GM18508 (cell line): ENCODE data around the gene USO1.
"Not testable (repeated sequence)": the region's sequence is repeated elsewhere in the genome, so short reads cannot be mapped to it uniquely, and the experiment has no call there.

ENCODE experiments used
- ATAC-seq: cut with Tn5 transposase; IDR thresholded peaks from one replicate; pipeline ENCODE4 v1.9.1; 2021; ENCODE audit warnings: moderate number of reproducible peaks; ENCODE audit not compliant: insufficient read depth, unreplicated experiment

Gene USO1

DNA sequence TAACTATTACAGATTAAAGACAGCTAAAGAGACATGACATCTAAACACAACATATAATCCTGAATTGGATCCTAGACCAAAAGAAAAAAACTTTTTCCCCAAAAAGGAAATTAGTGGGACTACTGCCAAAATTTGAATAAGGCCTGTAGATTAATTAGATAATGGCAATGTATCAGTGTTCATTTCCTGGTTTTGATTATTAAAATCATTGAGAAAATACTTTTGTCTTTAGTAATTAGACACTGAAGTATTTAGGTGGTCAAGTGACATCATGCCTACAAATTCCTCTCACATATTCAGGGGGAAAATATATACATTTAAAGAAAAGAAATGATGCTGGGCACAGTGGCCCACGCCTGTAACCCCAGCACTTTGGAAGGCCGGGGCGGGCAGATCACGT lies 10.4 kb upstream of the USO1 start:
- no peak for ATAC-seq

DNA sequence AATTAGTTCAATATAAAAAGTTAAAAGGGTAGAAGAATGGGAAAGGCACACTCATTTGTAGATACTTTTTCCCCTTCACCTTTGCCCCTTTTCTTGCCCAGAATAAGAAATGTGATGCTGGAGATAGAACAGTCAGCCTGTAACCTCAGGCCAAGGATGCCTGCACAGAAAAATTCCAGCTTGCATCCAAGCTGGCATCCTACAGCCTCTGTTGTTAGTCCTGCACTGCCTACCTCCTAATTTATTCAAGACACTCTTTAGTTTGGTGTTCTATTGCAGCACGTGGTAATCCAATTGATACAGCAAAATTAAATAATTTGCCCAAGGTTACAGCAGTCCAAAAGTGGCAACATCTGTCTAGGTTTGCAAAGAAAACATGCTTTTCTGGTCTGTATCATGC lies 9.7 kb upstream of the USO1 start:
- ATAC-seq: no peak

DNA sequence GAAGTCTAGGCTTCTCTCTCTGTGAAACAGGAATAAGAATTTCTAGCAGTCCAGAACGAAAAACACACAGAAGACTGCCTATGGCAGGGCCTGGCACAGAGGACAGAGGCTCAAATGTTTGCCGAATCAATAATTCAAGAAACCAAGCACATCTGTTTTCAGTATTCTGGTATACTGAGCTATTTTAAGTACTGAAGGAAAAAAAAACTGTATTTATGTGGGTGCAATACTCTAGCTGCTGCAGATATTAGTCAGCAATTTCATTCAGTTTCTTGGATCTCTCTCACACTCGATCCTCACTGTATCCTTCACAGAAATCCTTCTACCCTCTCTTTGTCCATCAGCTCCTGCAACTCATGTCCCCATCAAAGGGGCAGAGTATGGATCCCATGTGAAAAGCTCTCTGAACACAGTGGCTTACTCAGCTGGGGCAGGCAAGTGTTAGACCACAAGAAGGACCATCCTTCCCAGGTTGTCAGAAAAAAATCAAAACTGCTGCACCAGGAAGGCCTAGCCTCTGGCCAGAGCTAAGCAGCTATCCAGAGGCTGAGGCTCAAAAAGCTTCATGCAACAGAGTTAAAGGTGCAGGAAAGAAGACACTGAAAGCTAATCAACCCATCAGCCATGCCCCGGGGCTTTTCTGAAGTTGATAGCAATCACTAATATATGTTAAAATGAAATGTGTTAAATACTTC lies 9.1 kb upstream of the USO1 start:
- ATAC-seq: no peak

DNA sequence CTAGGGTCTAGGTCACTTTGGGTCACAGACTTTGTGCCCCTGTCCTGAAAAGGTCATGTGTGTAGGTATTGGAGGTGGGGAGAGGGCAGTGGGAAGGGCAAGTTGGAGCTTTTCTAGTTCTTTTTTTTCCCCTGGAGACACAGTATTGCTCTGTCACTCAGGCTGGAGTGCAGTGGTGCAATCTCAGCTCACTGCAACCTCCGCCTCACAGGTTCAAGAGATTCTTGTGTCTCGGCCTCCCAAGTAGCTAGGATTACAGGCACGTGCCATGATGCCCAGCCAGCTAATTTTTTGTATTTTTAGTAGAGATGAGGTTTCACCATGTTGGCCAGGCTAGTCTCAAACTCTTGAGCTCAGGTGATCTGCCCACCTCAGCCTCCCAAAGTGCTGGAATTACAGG lies 8.3 kb upstream of the USO1 start:
- ATAC-seq: not testable (repeated sequence)

DNA sequence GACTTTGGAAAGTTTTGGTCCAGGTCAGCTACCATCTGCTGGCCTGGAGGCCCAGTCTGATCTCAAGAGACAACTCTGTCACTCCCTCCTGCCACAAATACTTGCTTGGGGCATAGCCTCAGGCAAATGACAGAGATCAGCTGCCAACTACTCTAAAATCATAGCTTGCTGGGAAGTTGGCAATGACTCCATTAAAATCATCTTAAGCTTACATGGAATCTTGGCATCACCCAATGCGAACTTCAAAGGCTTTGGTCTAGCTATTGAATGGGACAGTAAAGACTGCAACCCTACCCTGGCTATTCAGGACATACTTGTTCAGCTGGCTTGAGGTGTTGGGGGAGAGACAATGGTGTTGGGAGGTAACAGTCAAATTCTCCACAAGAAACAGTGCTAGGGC lies 7.0 kb upstream of the USO1 start:
- no peak for ATAC-seq

DNA sequence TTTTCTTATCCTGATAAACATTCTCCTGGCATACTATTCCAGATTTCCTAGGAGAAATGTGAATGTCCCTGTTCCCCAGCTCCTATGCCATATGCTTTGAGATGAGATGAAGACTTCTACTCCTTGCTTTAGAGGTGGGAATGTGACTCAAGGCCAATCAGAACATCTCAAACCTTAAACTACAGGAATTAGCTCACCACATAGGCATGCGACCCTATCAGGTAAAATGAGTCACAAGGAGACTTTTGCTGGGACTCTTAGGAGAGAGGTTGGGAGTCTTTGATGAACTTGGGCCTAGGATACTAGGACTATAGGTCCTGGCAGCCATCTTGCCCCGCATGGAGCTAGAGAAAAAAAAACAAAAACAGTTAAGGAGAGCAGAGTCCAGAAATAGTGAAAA lies 5.8 kb upstream of the USO1 start:
- no peak for ATAC-seq

DNA sequence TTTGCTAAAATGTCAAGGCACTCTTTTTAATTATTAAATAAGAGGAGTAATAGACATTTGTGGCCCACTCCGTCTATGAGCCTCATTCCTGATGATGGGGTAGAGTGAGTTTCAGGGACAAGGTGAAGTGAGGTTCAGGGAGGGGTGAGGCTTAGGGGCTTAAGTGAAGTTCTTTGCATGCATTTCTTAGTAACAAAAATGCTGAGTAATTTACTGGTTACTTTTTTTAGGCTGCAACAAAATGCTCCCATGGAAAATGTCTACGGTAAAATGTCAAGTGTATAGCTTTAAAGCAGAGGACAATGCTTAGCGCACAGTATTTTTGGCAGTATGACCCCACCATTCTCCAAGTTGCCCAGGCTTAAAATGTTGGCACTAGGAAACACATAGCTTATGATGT lies 2.0 kb upstream of the USO1 start:
- no peak for ATAC-seq

DNA sequence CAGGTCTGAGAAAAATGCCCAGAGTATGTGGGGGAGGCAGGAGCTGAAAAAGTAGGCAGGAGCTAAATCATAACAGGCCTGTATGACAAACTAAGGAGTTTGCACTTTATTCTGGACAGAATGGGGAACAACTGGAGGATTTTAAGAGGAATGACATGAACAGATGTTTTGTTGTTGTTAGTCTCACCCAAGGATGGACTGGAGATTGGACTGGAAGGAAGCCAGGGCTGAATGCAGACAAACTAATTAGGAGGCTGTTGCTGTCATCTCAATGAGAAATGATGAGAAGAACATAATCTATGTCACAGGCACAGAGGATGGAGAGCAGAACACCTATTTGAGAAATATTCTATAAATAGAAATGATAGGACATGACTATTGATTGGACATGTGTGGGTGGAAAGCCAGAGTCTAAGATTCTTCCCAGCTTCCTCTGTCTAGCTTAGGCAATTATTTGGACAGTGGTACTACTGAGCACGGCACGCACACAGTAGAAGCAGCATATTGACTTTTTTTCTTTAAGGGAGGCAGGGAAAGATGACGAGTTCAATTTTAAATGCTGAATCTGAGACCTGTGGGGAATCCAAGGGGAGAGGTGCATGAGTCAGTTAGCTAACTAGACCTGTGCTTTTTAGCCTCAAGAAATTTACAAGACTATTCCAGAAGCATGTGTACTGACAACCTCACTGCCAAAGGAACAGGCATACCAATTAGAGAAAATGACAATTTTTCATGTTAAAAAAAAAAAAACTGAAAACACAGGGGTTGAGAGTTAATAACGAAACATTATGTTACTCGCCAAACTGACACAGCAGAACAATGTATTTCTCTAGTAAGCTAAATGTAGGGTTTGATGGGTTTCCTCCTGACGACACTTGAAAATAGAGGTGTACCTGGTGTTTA lies 963 bp upstream of the USO1 start:
- ATAC-seq: no peak

DNA sequence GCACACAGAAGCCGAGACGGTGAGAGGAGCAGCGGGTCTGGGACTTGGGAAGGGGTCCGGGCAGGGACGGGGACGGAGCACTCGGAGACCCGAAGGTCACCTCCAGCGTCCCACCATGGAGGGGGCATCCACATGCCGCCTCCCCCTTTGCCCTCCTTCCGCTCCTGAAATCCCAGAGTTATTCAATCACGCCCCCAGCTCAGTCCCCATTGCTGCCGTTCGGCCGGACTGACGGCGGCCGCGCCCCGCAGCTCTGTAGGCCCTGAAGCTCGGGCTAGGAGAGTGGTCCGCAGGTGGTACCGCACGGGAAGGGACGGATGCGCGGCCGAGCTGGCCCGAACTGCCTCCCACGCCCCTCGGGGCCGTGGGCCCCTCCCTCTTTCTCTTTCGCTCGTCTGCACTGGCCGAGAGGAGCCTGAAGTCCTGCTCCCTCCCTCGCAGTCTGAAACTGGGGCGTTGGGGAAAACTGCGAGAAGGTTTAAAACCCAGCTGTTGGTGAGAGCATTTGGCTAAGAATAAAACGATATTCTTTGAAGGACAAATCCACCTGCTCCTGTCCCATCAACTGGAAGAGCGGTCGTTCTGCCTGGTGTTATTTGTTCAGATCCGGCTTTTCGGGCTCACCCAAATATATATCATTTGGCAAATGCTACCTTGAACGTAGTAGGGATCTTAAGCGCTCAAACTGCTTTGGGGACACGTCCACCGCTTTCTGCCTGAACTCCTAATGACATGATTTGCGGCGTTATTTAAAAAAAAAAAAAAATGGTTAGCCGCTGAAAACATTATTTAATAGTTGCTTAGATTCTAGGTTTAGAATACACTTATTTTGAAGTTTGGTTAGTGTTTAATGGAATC lies 719 bp downstream of the USO1 start:
- no peak for ATAC-seq

DNA sequence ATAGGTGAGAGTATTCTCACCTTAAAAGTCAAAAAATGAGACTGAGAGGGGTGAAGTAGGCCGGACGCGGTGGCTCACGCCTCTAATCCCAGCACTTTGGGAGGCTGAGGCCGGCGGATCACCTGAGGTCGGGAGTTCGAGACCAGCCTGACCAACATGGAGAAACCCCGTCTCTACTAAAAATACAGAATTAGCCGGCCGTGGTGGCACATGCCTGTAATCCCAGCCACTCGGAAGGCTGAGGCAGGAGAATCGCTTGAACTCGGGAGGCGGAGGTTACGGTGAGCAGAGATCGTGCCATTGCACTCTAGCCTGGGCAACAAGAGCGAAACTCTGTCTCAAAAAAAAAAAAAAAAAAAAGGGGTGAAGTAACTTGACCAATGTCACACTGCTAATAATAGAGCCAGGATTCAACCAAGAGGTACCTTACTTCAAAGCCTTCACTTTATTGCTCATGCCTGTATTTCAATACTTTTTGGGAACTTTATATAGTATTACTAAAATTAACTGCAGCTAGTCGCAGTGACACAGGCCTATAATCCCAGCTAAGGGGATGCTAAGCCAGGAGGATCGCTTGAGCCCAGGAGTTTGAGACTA lies 1.7 kb downstream of the USO1 start:
- ATAC-seq: not testable (repeated sequence)

DNA sequence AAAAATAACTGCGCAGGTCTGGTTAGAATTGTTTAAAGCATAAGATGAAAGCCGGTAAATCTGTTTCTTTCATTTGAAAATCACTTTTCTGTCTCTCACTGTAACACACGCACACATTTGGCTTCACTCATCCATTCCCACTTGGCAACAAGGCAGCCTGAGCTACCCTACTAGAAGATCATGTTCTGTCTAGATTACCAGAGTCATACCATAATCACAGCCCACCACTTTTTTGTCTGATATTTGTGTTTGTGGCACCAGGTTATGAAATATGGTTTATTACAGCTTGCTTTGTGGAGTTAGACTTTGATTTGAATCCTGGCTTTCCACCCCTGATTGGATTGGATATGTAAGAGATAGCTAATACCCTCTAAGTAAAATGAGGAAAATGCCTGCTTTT lies 2.2 kb downstream of the USO1 start:
- ATAC-seq: no peak

DNA sequence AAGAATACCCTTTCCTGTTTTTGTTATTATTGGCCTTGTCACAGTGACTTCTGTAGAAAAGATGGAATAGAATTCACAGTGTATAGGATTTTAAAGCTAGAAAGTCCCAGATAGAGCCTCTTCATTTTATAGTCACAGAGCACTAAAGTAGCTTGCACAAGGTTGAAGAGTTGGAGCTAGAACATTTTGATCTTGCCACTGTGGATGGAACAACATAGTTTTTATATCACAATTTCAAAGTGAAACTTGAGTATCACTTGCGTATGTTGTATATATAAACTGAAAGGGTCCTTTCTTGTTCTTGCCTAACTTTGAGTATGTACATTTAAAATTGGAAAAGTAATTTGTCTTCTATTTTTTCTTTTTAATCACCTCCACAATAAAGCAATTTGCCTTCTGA lies 2.7 kb downstream of the USO1 start:
- ATAC-seq: no peak

DNA sequence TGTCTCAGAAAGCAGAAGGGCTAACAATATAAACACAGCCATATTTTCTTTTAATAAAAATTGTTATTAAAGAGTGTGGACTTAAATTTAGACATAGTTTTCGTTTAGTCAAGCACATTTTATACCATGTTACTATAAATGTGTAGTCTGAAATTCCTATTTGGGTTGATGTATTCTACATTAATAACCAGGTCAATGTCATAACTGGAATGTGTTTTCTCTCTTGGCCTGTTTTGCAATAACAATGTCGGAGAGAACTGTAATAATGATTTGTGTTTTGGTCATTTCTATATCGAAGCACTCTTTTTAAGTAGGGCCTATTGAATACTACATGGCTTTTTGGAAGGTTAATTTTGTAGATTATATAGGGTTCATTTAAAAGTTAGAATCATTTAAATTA lies 5.5 kb downstream of the USO1 start:
- ATAC-seq: no peak

DNA sequence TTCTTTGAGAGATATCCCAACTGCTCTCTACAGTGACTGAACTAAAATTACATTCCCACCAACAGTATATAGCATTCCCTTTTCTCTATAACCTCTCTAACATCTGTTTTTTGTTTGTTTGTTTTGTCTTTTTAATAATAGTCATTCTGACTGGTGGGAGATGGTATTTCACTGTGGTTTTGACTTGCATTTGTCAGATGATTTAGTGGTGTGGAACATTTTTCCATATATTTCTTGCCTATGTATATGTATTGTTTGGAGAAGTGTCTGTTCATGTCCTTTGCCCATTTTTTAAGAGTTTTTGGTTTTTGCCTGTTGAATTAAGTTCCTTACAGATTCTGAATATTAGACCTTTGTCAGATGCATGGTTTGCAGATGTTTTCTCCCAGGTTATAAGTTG lies 9.0 kb downstream of the USO1 start:
- no peak for ATAC-seq

DNA sequence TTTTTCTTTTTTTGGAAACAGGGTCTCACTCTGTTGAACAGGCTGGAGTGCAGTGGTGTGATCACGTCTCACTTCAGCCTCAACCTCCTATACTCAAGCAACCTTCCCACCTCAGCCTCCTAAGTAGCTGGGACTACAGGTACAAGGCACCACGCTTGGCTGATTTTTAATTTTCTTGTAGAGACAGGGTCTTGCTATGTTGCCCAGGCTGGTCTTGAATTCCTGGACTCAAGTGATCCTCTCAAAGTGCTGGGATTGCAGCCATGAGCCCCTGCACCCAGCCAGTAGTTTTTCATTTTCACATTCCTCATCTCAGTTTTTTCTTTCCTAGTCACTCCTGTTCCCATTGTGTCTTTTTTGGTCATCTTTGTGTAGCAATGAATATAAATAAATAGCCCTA lies 11.1 kb downstream of the USO1 start:
- no peak for ATAC-seq

DNA sequence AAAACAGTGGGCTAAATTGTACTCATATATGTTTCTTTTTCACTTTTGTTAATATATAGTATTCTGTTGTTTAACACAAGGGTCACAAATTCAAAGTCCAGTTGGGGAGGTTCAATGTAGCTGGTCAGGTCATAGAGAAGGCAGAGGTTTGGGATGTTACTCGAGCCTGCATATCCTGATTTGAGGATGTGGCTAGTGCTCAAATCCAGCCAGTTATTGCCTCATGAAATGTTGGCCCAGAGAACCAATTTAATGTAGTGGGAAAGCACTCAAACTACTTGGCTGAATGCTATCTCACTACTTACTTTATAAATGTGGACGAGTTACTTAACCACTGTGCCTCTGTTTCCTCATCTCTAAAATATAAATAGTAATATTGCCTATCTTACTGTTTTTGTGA lies 12.5 kb downstream of the USO1 start:
- ATAC-seq: no peak

DNA sequence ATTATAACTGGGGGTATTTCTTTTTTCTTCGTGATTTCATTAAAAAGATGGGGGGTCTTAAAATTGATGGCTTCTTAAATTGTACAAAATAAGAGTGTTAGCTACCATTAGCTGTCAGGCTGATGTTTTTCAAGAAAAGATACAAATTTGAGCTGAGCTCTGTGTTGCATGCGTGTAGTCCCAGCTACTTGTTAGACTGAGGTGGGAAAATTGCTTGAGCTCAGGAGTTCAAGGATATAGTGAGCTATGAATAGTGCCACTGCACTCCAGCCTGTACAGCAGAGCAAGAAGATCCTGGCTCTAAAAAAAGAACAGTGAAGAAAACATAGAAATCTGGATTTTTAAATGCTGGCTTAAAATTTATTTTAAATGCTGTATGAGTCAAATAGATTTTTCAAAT lies 13.0 kb downstream of the USO1 start:
- no peak for ATAC-seq

DNA sequence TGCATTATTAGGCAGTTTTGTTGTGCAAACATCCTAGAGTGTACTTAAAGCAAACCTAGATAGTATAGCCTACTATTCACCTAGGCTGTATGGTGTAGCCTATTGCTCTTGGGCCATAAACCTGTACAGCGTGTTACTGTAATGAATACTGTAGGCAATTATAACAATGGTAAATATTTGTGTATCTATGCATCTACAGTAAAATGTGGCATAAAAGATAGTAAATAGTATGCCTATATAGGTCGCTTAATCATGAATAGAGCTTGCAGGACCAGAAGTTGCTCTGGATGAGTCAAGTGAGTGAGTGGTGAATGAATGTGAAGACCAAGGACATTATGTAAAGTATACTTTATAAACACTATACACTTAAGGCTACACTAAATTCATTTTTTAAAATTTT lies 16.6 kb downstream of the USO1 start:
- ATAC-seq: no peak

DNA sequence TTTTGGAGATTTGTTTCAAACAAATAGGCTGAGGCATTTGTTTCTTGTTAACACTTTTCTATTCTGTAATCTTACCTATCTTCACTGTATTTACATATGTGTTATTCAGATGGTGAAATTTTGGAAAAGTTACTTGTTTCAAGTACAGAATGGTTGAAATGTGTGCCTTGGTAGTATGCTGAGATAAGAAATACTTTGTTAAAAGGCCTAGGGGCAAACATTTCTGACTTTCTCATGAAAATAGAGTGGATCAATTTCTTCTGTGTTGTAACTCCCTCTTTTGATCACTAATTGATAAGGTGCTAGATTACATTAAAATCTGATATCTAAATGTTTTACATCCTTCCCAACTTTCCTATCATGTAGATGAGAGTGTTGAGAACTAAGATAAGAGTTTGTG lies 18.1 kb downstream of the USO1 start:
- no peak for ATAC-seq

DNA sequence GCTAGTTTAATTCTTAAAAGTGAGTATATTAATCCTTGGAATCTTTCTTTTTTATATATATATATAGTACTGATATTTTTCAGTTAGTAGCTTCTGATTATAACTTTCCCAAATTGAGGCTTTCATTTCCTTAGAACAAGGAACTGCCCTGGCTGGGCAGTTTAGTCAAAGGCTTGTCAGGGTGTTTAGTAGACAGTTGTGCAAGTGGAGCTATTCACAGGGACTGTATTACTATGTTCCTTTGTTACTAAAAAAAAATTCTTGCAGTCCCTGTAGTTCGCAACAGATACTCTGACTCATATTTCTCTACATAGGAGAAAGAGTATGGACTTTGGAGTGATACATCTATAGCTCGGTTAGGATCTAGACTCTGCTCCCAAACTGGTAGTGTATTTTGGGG lies 20.8 kb downstream of the USO1 start:
- no peak for ATAC-seq
